IPS DF 6.9 (cell line): ENCODE results near the gene NSMCE1.
"Not testable (repeated sequence)": the region's sequence is repeated elsewhere in the genome, so short reads cannot be mapped to it uniquely, and the experiment has no call there.

Source experiments
- DNase-seq: peaks from one replicate; pipeline ENCODE4 v3.0.0-alpha.2; 2013; ENCODE audit warnings: low read depth, low spot score
- H3K27ac ChIP-seq: one replicate; pipeline ENCODE4 v1.5.1; 2013; ENCODE audit warnings: low read length, control low read depth
- H3K27me3 ChIP-seq: 2 replicates; pipeline ENCODE4 v1.6.1; 2013; ENCODE audit warnings: mild to moderate bottlenecking, low read length; ENCODE audit not compliant: control insufficient read depth, insufficient read depth
- H3K36me3 ChIP-seq: 2 replicates; pipeline ENCODE4 v1.6.1; 2013; ENCODE audit warnings: low read length; ENCODE audit not compliant: control insufficient read depth, insufficient read depth
- H3K4me1 ChIP-seq: 2 replicates; pipeline ENCODE4 v1.6.1; 2013; ENCODE audit warnings: low read length; ENCODE audit not compliant: control insufficient read depth, insufficient read depth
- H3K4me3 ChIP-seq: 2 replicates; pipeline ENCODE4 v1.5.1; 2013; ENCODE audit warnings: mild to moderate bottlenecking, low read length
- H3K9me3 ChIP-seq: 2 replicates; pipeline ENCODE4 v1.6.1; 2013; ENCODE audit warnings: low read length, inconsistent platforms; ENCODE audit not compliant: control insufficient read depth, insufficient read depth
- WGBS: extraction: QIAGEN DNeasy Blood & Tissue Kit; methylation state at CpG from one replicate; pipeline ENCODE4 v1.1.7; 2013; ENCODE audit warnings: mixed read lengths, missing lambda C conversion rate; ENCODE audit not compliant: insufficient read length, insufficient coverage; 5-methylcytosine and 5-hydroxymethylcytosine counted together

Gene NSMCE1

DNA sequence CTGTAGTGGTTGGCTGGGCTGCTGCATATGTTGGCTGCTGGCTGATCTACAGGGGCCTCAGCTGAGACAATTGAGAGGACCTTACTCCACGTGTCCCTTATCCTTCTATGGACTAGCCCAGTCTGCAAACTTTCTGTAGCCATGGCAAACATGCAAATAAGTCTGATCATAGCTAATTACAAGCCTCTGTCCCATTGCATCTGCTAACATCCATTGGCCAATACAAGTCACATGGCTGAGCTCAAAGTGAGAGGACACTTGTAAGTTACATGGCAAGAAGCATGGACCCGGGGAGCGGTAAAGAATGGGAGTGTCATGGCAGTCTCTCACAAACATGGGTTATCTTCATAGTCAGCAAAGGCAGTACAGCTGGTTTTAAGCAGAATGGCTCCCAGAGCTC, 33.6 kb upstream of the NSMCE1 start:
- no CpG with 5 or more reads among the region's 3 CpGs for WGBS
- no peak for DNase-seq

DNA sequence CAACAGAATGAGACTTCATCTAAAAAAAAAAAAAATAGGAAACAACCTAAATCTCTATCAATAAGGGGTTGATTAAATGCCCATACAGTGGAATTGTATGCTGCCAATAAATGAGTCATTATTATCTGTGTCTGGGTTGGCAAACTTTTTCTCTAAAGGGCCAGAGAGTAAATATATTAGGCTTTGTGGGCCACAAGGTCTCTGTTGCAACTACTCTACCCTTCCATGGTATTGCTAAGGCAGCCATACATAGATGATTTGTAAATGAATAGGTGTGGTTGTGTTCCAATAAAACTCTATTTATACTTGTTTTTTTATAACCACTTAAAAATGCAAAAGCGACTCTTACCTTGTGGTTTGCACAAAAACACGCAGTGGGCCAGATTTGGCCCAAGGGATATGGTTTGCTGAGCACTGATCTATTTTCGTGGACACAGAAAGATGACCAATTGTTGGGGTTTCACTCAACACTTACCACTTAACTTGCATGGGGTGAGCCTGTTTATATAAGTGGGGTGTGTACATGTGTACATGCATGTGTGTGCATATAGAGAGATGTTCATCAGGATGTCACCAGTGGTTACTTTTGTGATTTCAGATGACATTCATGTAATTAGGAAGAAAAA, 32.8 kb upstream of the NSMCE1 start:
- Histone ChIP-seq H3K27me3 (no peaks in the 10 kb centered on the region), H3K4me1 (no peaks in the 10 kb centered on the region), H3K27ac (no peak overlapping the region), H3K36me3 (no peaks in the 10 kb centered on the region), H3K9me3 (no peaks in the 10 kb centered on the region), H3K4me3 (no peak overlapping the region)
- no CpG with 5 or more reads among the region's 3 CpGs for WGBS
- DNase-seq = no peak

More for the DNA sequence above, 33.6 kb upstream of the NSMCE1 start:
- Histone ChIP-seq H3K4me1 (no peaks in the 10 kb centered on the region), H3K36me3 (no peaks in the 10 kb centered on the region), H3K27ac (no peak overlapping the region), H3K27me3 (no peaks in the 10 kb centered on the region), H3K9me3 (no peaks in the 10 kb centered on the region), H3K4me3 (no peak overlapping the region)

DNA sequence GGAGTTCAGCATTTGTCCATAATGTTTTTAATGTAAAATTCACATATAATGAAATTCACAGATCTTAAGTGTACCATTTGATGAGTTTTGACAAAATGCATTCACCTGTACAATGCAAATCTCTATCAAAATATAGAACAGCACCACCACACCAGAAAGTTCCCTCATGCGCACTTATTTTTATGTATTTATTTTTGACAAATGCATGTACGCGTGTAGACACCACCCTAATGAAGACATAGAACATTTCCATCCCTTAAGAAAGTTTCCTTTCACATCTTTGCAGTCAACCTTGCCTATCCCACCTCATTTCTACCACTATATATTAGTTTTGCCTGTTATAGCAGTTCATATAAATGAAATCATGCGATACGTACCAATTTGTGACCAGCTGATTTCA, 29.6 kb upstream of the NSMCE1 start:
- H3K36me3 ChIP-seq = no peaks in the 10 kb centered on the region
- no peak overlapping the region for H3K27ac ChIP-seq
- H3K9me3 ChIP-seq = no peaks in the 10 kb centered on the region
- no peaks in the 10 kb centered on the region for H3K27me3 ChIP-seq
- no peaks in the 10 kb centered on the region for H3K4me1 ChIP-seq
- no peak overlapping the region for H3K4me3 ChIP-seq
- no peak for DNase-seq
- no CpG with 5 or more reads among the region's 5 CpGs for WGBS

DNA sequence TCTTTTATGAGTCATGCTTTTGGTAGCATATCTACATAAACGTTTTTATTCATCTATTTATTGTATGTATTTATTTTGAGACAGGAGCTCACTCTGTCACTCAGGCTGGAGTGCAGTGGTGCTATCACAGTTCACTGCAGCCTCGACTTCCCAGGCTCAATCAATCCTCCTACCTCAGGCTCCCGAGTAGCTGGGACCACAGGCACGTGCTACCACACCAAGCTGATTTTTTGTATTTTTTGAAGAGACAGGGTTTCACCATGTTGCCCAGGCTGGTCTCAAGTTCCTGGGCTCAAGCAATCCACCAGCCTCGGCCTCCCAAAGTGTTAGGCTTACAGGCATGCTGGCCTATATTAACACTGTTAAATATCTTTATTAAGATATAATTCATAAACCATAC, 24.8 kb upstream of the NSMCE1 start:
- no peaks in the 10 kb centered on the region for H3K27me3 ChIP-seq
- no peak overlapping the region for H3K4me3 ChIP-seq
- no peaks in the 10 kb centered on the region for H3K9me3 ChIP-seq
- DNase-seq = no peak
- WGBS = no CpG with 5 or more reads among the region's 5 CpGs
- H3K36me3 ChIP-seq = no peaks in the 10 kb centered on the region
- H3K27ac ChIP-seq = no peak overlapping the region
- no peaks in the 10 kb centered on the region for H3K4me1 ChIP-seq

DNA sequence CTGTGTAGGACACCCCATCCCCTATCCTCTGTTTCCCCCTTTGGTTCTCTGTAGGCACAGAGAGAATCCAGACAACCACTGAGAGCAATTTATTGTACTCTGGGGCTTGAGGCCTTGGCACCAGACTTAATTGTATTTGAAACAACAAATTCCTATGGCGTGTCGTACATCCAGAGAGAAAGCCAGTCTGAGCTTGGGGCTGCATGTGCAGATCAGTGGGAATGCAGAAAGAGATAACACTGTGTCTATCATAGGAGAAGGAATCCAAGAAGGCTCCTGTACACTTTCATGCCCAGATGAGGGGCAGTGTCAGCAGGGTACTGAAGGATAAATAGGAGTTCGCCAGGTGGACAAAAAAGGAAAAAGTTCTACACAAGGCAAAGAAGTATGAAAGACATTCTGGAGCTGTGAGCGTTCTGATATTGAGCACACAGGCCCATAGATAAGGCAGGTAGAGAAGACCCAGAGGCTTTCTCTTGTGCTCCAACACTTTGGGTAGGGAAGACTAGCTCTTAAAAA, 23.2 kb upstream of the NSMCE1 start:
- Histone ChIP-seq H3K27me3 (no peaks in the 10 kb centered on the region), H3K9me3 (no peaks in the 10 kb centered on the region), H3K36me3 (no peaks in the 10 kb centered on the region), H3K4me1 (no peaks in the 10 kb centered on the region), H3K4me3 (no peak overlapping the region), H3K27ac (no peak overlapping the region)
- no CpG with 5 or more reads among the region's 4 CpGs for WGBS
- DNase-seq = no peak

DNA sequence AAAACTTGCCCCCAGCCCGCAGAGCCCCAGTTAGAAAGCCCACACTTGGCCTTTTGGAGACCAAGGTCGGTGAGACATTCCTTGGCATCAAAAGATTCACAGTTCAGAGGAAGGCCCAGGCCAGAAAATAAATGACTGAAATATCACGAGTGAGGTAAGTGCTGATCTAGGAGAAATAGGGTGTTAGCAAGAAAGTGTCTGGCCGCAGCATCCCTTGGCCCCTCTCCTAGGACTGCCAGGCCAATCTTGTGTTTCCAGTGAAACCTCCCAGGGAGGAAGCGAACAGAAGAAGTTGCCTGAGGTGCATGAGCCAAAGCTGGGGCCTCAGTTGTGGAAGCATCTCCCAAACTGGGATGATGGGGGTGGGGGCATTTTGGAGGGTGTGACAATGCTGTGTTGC, 22.5 kb upstream of the NSMCE1 start:
- Histone ChIP-seq H3K4me3 (no peak overlapping the region), H3K27ac (no peak overlapping the region), H3K4me1 (no peaks in the 10 kb centered on the region), H3K27me3 (no peaks in the 10 kb centered on the region), H3K9me3 (no peaks in the 10 kb centered on the region), H3K36me3 (no peaks in the 10 kb centered on the region)
- no peak for DNase-seq
- WGBS = no CpG with 5 or more reads among the region's 5 CpGs

DNA sequence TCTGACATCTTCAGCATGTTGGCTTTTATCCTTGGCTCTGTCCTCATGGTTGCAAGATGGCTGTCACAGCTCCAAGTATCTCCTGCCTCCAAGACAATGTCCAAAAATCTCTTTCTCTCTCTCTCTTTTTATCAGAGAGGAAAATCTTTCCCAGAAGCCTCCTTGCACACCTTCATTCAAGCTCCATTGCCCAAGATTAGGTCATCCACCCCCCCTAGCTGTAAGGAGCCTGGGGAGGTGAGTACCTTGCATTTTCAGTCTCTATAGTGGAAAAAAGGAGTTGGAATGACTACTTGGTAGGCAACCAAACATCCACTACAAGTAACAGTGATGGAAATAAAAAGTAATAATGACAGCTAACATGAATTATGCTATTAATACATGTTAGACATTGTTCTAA, 22.0 kb upstream of the NSMCE1 start:
- Histone ChIP-seq H3K27ac (no peak overlapping the region), H3K36me3 (no peaks in the 10 kb centered on the region), H3K27me3 (no peaks in the 10 kb centered on the region), H3K9me3 (no peaks in the 10 kb centered on the region), H3K4me1 (no peaks in the 10 kb centered on the region), H3K4me3 (no peak overlapping the region)
- DNase-seq = no peak

DNA sequence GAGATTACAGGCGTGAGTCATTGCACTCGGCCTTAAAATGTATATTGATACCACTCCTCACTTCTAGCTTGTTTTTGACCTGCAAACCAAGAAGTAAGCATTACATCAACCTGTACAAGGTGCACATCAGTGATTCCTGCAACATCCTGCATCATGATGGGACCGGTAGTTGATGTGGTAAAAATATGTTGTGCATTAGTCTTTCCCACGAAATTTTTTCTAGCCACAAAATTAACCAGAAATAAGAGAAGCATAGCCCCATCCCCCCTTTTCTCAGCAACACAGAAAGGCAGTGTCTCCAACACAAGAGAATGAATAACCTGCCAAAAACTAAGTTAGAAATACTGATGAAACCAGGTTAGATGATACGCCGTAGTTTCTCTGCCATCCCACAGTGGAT, 21.1 kb upstream of the NSMCE1 start:
- no peak overlapping the region for H3K27ac ChIP-seq
- WGBS = no CpG with 5 or more reads among the region's 6 CpGs

DNA sequence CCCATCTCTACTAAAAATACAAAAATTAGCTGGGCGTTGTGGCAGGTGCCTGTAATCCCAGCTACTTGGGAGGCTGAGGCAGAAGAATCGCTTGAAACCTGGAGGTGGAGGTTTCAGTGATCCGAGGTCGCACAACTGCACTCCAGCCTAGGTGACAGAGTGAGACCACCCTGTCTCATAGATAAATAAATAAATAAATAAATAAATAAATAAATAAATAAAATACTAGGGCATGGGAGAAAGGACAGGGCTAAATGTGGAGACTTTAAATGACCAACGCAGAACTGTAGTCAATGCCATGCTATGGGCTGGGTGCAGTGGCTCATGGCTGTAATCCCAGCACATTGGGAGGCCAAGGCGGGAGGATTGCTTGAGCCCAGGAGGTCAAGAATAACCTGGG, 19.7 kb upstream of the NSMCE1 start:
- H3K9me3 ChIP-seq, H3K27ac ChIP-seq, H3K4me1 ChIP-seq, H3K4me3 ChIP-seq, DNase-seq, H3K36me3 ChIP-seq, H3K27me3 ChIP-seq: not testable (repeated sequence)
- no CpG with 5 or more reads among the region's 6 CpGs for WGBS

More for the DNA sequence above, 21.1 kb upstream of the NSMCE1 start:
- Histone ChIP-seq H3K27me3 (no peaks in the 10 kb centered on the region), H3K9me3 (no peaks in the 10 kb centered on the region), H3K36me3 (no peaks in the 10 kb centered on the region), H3K4me1 (no peaks in the 10 kb centered on the region), H3K4me3 (no peak overlapping the region)
- DNase-seq = no peak

DNA sequence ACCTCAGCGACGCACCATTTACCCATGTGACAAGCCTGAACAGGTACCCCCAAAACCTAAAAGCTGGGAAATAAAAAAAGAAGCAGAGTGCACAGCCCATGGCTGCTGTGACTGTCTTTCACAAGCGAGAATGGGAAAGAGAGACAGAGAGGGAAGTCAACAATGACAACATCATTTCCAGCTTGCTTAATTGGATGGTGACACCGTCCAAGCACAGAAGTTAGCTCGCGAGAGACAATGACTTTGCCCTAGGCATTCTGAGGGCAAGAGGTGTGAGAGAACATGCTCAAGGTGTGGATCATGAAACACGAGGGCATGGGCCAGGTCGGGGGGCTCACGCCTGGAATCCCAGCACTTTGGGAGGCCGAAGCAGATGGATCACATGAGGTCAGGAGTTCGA, 19.3 kb upstream of the NSMCE1 start:
- no peaks in the 10 kb centered on the region for H3K9me3 ChIP-seq
- no peak overlapping the region for H3K27ac ChIP-seq
- no peak for DNase-seq
- no peaks in the 10 kb centered on the region for H3K27me3 ChIP-seq
- no peaks in the 10 kb centered on the region for H3K4me1 ChIP-seq
- no peaks in the 10 kb centered on the region for H3K36me3 ChIP-seq
- H3K4me3 ChIP-seq = no peak overlapping the region
- WGBS = no CpG with 5 or more reads among the region's 11 CpGs

DNA sequence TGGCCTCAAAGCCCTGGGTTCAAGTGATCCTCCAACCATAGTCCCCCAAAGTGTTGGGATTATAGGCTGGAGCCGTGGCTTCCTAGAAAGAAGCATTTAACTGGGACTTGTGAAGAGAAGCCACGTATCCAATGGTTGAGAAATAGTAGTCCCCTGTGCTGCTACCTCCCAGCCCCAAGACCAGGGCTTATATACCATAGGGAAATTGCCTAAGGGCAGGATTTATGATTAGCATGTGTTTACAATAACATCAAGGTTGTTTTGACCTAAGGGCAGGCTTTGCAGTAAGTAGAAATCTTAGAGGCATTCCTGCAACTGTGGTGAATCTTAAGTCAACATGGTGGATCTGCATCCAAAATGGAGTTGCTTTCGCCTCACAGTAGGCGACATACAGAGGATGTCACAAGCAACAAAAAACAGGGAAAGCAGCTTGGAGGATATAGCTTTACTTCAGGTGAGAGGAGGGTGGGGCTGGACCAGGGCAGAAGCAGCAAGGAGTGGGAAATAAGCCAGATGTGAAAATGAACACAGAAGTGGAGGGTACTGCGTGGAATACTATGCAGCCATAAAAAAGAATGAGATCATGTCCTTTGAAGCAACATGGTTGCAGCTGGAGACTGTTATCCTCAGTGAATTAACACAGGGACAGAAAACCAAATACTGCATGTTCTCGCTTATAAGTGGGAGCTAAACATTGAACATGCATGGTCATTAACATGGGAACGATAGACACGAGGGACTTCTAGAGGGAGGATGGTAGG, 18.7 kb upstream of the NSMCE1 start:
- Histone ChIP-seq H3K4me1 (no peaks in the 10 kb centered on the region), H3K27me3 (no peaks in the 10 kb centered on the region), H3K36me3 (no peaks in the 10 kb centered on the region), H3K27ac (no peak overlapping the region), H3K9me3 (no peaks in the 10 kb centered on the region), H3K4me3 (no peak overlapping the region)
- no peak for DNase-seq
- no CpG with 5 or more reads among the region's 8 CpGs for WGBS
